ENCODE measurements around the gene FAM193B.

- TF ChIP-seq, protein P1, sequence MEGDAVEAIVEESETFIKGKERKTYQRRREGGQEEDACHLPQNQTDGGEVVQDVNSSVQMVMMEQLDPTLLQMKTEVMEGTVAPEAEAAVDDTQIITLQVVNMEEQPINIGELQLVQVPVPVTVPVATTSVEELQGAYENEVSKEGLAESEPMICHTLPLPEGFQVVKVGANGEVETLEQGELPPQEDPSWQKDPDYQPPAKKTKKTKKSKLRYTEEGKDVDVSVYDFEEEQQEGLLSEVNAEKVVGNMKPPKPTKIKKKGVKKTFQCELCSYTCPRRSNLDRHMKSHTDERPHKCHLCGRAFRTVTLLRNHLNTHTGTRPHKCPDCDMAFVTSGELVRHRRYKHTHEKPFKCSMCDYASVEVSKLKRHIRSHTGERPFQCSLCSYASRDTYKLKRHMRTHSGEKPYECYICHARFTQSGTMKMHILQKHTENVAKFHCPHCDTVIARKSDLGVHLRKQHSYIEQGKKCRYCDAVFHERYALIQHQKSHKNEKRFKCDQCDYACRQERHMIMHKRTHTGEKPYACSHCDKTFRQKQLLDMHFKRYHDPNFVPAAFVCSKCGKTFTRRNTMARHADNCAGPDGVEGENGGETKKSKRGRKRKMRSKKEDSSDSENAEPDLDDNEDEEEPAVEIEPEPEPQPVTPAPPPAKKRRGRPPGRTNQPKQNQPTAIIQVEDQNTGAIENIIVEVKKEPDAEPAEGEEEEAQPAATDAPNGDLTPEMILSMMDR (IDR thresholded peaks at IDR 0.05 in 8 of 11, conservative IDR thresholded peaks at IDR 0.05 in 3 of 11): no peak
- TF ChIP-seq POLR2A (IDR thresholded peaks at IDR 0.05): no peak
Measured at GRCh38 chr5:177530638-177531037, 23.7 kb downstream of the FAM193B start.
